OCI-LY7 (cell line): ENCODE data around the gene PSPN.

Experiments
- EZH2phosphoT487 ChIP-seq: fragments of 200-600 bp; sonication (generic); IDR thresholded peaks from 2 replicates; pipeline ENCODE4 v1.6.1; 2018; ENCODE audit warnings: low read depth, borderline replicate concordance, mild to moderate bottlenecking, mixed run types, antibody characterized with exemption, low read length, moderate library complexity, mixed read lengths
- TF ChIP-seq, protein P1 (sequence below): fragments of 200-600 bp; sonication (generic); conservative IDR thresholded peaks from 2 replicates; pipeline ENCODE4 v1.5.1; 2014; ENCODE audit warnings: mild to moderate bottlenecking, antibody characterized with exemption, low read length, moderate library complexity, mixed read lengths

DNA sequence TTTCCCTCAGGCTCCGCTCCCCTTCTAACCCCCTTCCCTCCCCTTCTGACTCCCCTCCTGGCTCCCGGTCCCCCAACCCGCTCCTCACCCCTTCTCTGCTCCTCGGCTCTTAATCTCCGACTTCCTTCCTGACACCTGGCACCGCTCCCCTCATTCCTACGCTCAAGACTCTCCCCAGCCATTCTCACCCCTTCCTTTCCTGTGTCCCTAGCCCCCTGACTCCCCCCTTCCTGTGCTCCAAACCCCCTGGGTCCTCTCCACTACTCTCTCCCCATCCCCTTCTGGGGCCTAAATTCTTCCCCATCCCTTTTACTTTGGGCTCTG, 13.7 kb downstream of the PSPN start:
- TF ChIP-seq, protein P1, sequence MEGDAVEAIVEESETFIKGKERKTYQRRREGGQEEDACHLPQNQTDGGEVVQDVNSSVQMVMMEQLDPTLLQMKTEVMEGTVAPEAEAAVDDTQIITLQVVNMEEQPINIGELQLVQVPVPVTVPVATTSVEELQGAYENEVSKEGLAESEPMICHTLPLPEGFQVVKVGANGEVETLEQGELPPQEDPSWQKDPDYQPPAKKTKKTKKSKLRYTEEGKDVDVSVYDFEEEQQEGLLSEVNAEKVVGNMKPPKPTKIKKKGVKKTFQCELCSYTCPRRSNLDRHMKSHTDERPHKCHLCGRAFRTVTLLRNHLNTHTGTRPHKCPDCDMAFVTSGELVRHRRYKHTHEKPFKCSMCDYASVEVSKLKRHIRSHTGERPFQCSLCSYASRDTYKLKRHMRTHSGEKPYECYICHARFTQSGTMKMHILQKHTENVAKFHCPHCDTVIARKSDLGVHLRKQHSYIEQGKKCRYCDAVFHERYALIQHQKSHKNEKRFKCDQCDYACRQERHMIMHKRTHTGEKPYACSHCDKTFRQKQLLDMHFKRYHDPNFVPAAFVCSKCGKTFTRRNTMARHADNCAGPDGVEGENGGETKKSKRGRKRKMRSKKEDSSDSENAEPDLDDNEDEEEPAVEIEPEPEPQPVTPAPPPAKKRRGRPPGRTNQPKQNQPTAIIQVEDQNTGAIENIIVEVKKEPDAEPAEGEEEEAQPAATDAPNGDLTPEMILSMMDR: no peak
- no peak for TF ChIP-seq EZH2phosphoT487
